ENCODE data around the gene FBXL16. TPM values are rescaled to one million over a fixed set of nuclear protein-coding genes. Genes with fewer than 3 reads are reported as not detected.

FBXL16 gene
- total and polyA plus RNA-seq, 2 of the 13 experiments (the other 11 are each of a cell fraction or from before 2014, with no cell fraction given) = 0.22 to 2.0 TPM

GRCh38 chr16:715477-716199 lies 10.0 kb upstream of the FBXL16 start (continued):
- TF ChIP-seq, protein P1, sequence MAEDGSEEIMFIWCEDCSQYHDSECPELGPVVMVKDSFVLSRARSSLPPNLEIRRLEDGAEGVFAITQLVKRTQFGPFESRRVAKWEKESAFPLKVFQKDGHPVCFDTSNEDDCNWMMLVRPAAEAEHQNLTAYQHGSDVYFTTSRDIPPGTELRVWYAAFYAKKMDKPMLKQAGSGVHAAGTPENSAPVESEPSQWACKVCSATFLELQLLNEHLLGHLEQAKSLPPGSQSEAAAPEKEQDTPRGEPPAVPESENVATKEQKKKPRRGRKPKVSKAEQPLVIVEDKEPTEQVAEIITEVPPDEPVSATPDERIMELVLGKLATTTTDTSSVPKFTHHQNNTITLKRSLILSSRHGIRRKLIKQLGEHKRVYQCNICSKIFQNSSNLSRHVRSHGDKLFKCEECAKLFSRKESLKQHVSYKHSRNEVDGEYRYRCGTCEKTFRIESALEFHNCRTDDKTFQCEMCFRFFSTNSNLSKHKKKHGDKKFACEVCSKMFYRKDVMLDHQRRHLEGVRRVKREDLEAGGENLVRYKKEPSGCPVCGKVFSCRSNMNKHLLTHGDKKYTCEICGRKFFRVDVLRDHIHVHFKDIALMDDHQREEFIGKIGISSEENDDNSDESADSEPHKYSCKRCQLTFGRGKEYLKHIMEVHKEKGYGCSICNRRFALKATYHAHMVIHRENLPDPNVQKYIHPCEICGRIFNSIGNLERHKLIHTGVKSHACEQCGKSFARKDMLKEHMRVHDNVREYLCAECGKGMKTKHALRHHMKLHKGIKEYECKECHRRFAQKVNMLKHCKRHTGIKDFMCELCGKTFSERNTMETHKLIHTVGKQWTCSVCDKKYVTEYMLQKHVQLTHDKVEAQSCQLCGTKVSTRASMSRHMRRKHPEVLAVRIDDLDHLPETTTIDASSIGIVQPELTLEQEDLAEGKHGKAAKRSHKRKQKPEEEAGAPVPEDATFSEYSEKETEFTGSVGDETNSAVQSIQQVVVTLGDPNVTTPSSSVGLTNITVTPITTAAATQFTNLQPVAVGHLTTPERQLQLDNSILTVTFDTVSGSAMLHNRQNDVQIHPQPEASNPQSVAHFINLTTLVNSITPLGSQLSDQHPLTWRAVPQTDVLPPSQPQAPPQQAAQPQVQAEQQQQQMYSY (CRISPR knock-in tag; IDR thresholded peaks at IDR 0.05) = no peak
- TF ChIP-seq ZNF770 (CRISPR knock-in tag; IDR thresholded peaks at IDR 0.05) (no peak), ZFP62 (CRISPR knock-in tag; IDR thresholded peaks at IDR 0.05) (no peak), MAF1 (CRISPR knock-in tag; IDR thresholded peaks at IDR 0.05; ENCODE audit: borderline replicate concordance) (no peak), AHR (CRISPR knock-in tag; IDR thresholded peaks at IDR 0.05) (no peak), SNAPC4 (CRISPR knock-in tag; IDR thresholded peaks at IDR 0.05) (no peak), HNF1A (IDR thresholded peaks at IDR 0.05; ENCODE audit: low read depth) (no peak), HNF1A (CRISPR knock-in tag; IDR thresholded peaks at IDR 0.05; ENCODE audit: borderline replicate concordance) (no peak)
- TF ChIP-seq, protein P2, sequence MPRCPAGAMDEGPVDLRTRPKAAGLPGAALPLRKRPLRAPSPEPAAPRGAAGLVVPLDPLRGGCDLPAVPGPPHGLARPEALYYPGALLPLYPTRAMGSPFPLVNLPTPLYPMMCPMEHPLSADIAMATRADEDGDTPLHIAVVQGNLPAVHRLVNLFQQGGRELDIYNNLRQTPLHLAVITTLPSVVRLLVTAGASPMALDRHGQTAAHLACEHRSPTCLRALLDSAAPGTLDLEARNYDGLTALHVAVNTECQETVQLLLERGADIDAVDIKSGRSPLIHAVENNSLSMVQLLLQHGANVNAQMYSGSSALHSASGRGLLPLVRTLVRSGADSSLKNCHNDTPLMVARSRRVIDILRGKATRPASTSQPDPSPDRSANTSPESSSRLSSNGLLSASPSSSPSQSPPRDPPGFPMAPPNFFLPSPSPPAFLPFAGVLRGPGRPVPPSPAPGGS (CRISPR knock-in tag; IDR thresholded peaks at IDR 0.05) = no peak; the same call in none of the 2 replicates
